ENCODE measurements around the gene ST8SIA4.

GRCh38 chr5:100909034-100909433 is 6.0 kb upstream of the ST8SIA4 start:
- TF ChIP-seq SRF (IDR thresholded peaks at IDR 0.05; ENCODE audit: low read depth in 2 of 2, low read length in 2 of 2): no peak
- TF ChIP-seq MXI1 (IDR thresholded peaks at IDR 0.05; ENCODE audit: low read depth, low read length): no peak
- TF ChIP-seq DPF2 (IDR thresholded peaks at IDR 0.05): no peak
- no peak for TF ChIP-seq ASH2L (IDR thresholded peaks at IDR 0.05; ENCODE audit: borderline replicate concordance, low read depth)
- no peak for TF ChIP-seq USF1 (IDR thresholded peaks at IDR 0.05; ENCODE audit: borderline replicate concordance, extremely low read length, insufficient read depth, low read depth, low read length)
- TF ChIP-seq USF2 (IDR thresholded peaks at IDR 0.05; ENCODE audit: borderline replicate concordance, low read depth, low read length): no peak
- TF ChIP-seq ELK1 (IDR thresholded peaks at IDR 0.05; ENCODE audit: low read depth, low read length): no peak
- no peak for TF ChIP-seq IKZF2 (IDR thresholded peaks at IDR 0.05)
- no peak for TF ChIP-seq CUX1 (IDR thresholded peaks at IDR 0.05; ENCODE audit: insufficient replicate concordance, low read depth, low read length)
- no peak for TF ChIP-seq RCOR1 (conservative IDR thresholded peaks at IDR 0.05; ENCODE audit: low read depth, low read length)
- TF ChIP-seq CEBPZ (IDR thresholded peaks at IDR 0.05; ENCODE audit: low read depth, low read length): no peak
- no peak for TF ChIP-seq EP300 (IDR thresholded peaks at IDR 0.05; ENCODE audit: borderline replicate concordance in 1 of 2, control insufficient read depth in 1 of 2, low read depth in 2 of 2, low read length in 2 of 2)
- TF ChIP-seq ZBTB40 (IDR thresholded peaks at IDR 0.05; ENCODE audit: borderline replicate concordance): no peak

Measured in GM12878 (cell line).